DLD1 (cell line): Measurements from ENCODE around the gene TUBA3D.
"Not testable (repeated sequence)": the region's sequence is repeated elsewhere in the genome, so short reads cannot be mapped to it uniquely, and the experiment has no call there.

Source experiments
- in situ Hi-C: cut with HindIII; loops from 2 replicates; pipeline ENCODE4 v1.10.0; 2017; ENCODE audit warnings: low sequenced_read_pairs

Gene TUBA3D

GRCh38 chr2:131514408-131515166, 38.7 kb downstream of the TUBA3D start:
- in situ Hi-C loops, result not testable (repeated sequence)

GRCh38 chr2:131515235-131515634, 39.3 kb downstream of the TUBA3D start:
- in situ Hi-C loops, result not testable (repeated sequence)

- in situ Hi-C loops, result no loop called here
Observed at GRCh38 chr2:131516011-131516410, 40.1 kb downstream of the TUBA3D start.

- in situ Hi-C loops, result not testable (repeated sequence)
Observed at GRCh38 chr2:131516621-131517020, 40.7 kb downstream of the TUBA3D start.

GRCh38 chr2:131517106-131517831, 41.4 kb downstream of the TUBA3D start:
- in situ Hi-C loops, result no loop called here

- in situ Hi-C loops, result not testable (repeated sequence)
Observed at GRCh38 chr2:131517856-131518255, 41.9 kb downstream of the TUBA3D start.

- in situ Hi-C loops, result not testable (repeated sequence)
Observed at GRCh38 chr2:131518531-131518930, 42.6 kb downstream of the TUBA3D start.

GRCh38 chr2:131519466-131519865, 43.5 kb downstream of the TUBA3D start:
- in situ Hi-C loops, result no loop called here

- in situ Hi-C loops, result not testable (repeated sequence)
Observed at GRCh38 chr2:131519871-131520470, 44.1 kb downstream of the TUBA3D start.

GRCh38 chr2:131520526-131520925, 44.6 kb downstream of the TUBA3D start:
- in situ Hi-C loops, result no loop called here

- in situ Hi-C loops, result not testable (repeated sequence)
Observed at GRCh38 chr2:131521524-131521923, 45.6 kb downstream of the TUBA3D start.

GRCh38 chr2:131521961-131522781, 46.3 kb downstream of the TUBA3D start:
- in situ Hi-C loops, result no loop called here

GRCh38 chr2:131525256-131525655, 49.3 kb downstream of the TUBA3D start:
- in situ Hi-C loops, result not testable (repeated sequence)

- in situ Hi-C loops, result not testable (repeated sequence)
Observed at GRCh38 chr2:131527131-131528001, 51.4 kb downstream of the TUBA3D start, which contains the start of gene CCDC74A. Gene CCDC74A (plus strand): TSS chr2:131527888. CDS start chr2:131527971, 83 bp downstream.

GRCh38 chr2:131528981-131529863, 53.3 kb downstream of the TUBA3D start:
- in situ Hi-C loops, result not testable (repeated sequence)

GRCh38 chr2:131529864-131530445, 54.0 kb downstream of the TUBA3D start:
- in situ Hi-C loops, result not testable (repeated sequence)

GRCh38 chr2:131530626-131531344, 54.9 kb downstream of the TUBA3D start:
- in situ Hi-C loops, result not testable (repeated sequence)
